Small intestine (tissue), 7 donors: ENCODE data around the gene MCTP1. TPM values are rescaled to one million over a fixed set of nuclear protein-coding genes. Genes with fewer than 3 reads are reported as not detected.
"Not testable (repeated sequence)": the region's sequence is repeated elsewhere in the genome, so short reads cannot be mapped to it uniquely, and the experiment has no call there.

Experiments used
- DNase-seq, 2 donors: peaks; one replicate each; pipeline versions ENCODE4 v3.0.0 to v3.0.0-alpha.2; 2013
- FAIRE-seq: peaks from 2 replicates; lab custom pipeline; 2012; peaks lifted over from hg19 to GRCh38; lab: Jason Lieb, UNC
- H3K27ac ChIP-seq, 3 donors: one replicate each; pipeline ENCODE4 v1.5.1; 2013; ENCODE audit warnings: low read length in 2 of 3, mild to moderate bottlenecking in 2 of 3, control low read depth in 1 of 3, inconsistent platforms in 1 of 3, low read depth in 1 of 3, moderate library complexity in 1 of 3
- H3K27me3 ChIP-seq, 3 donors: one replicate each; pipeline ENCODE4 v1.6.1; 2013; ENCODE audit warnings: low read length in 3 of 3, inconsistent platforms in 1 of 3; ENCODE audit not compliant: control insufficient read depth in 3 of 3, insufficient read depth in 3 of 3
- H3K36me3 ChIP-seq, 3 donors: one replicate each; pipeline ENCODE4 v1.6.1; 2013; ENCODE audit warnings: low read length in 3 of 3, inconsistent platforms in 1 of 3, low read depth in 1 of 3, mild to moderate bottlenecking in 1 of 3, moderate library complexity in 1 of 3; ENCODE audit not compliant: control insufficient read depth in 3 of 3, insufficient read depth in 2 of 3
- H3K4me1 ChIP-seq, 3 donors: one replicate each; pipeline ENCODE4 v1.6.1; 2013; ENCODE audit warnings: low read length in 2 of 3, inconsistent platforms in 1 of 3, low read depth in 1 of 3, mild to moderate bottlenecking in 1 of 3, moderate library complexity in 1 of 3; ENCODE audit not compliant: control insufficient read depth in 3 of 3, insufficient read depth in 2 of 3
- H3K4me3 ChIP-seq, 3 donors: one replicate each; pipeline ENCODE4 v1.5.1; 2013; ENCODE audit warnings: low read length in 3 of 3, control low read depth in 1 of 3, inconsistent platforms in 1 of 3, low read depth in 1 of 3, mild to moderate bottlenecking in 1 of 3, moderate library complexity in 1 of 3
- H3K9me3 ChIP-seq, 2 donors: one replicate each; pipeline ENCODE4 v1.6.1; 2013; ENCODE audit warnings: low read depth in 1 of 2, low read length in 1 of 2; ENCODE audit not compliant: control insufficient read depth in 2 of 2, insufficient read depth in 1 of 2
- WGBS, 3 donors: extraction: QIAGEN DNeasy Blood & Tissue Kit; methylation state at CpG; one replicate each; pipeline ENCODE4 v1.1.7; 2013; 5-methylcytosine and 5-hydroxymethylcytosine counted together
- polyA plus RNA-seq, 4 donors: library from polyadenylated mRNA; stranded (reverse) in 3 of 4; unstranded in 1 of 4; fragments of 200-250 nt in 3 of 4; fragments of 120-200 nt in 1 of 4; gene quantifications; one replicate each; pipeline versions ENCODE4 v1.2.1 to v1.2.3, GENCODE V29; 2013
- donor health status: healthy with polysubstance abuse.
- donor health status: control.
- donor health status: control.
- donor health status: Bipolar disorder and iron deficiency.
- donor health status: healthy.

MCTP1 gene
- polyA plus RNA-seq, 4 donors: 0.22 to 6.1 (median 2.3) TPM

- FAIRE-seq: no peak
- no peak overlapping the region for H3K27ac ChIP-seq
These were observed 63.7 kb downstream of the MCTP1 start for GRCh38 chr5:95221234-95221633.

GRCh38 chr5:95220381-95220780 lies 64.5 kb downstream of the MCTP1 start:
- Histone ChIP-seq H3K36me3 (no peaks in the 10 kb centered on the region), H3K27ac (no peak overlapping the region), H3K4me3 (no peak overlapping the region), H3K4me1 (no peaks in the 10 kb centered on the region), H3K9me3 (no peaks in the 10 kb centered on the region), H3K27me3 (no peaks in the 10 kb centered on the region)
- FAIRE-seq (no peak), DNase-seq (no peak)
- WGBS, 3 donors: 62 to 76% (median 73%) methylated on average over 1 of the region's 1 CpG

More at GRCh38 chr5:95221234-95221633, 63.7 kb downstream of the MCTP1 start:
- H3K36me3 ChIP-seq: no peaks in the 10 kb centered on the region
- no peaks in the 10 kb centered on the region for H3K4me1 ChIP-seq
- 80 to 97% (median 93%) methylated on average over 2 of the region's 2 CpGs for WGBS, 3 donors
- H3K9me3 ChIP-seq: no peaks in the 10 kb centered on the region
- DNase-seq: no peak
- H3K27me3 ChIP-seq: no peaks in the 10 kb centered on the region
- no peak overlapping the region for H3K4me3 ChIP-seq

- no peak for FAIRE-seq
These were observed 65.5 kb downstream of the MCTP1 start for GRCh38 chr5:95219411-95219810.

GRCh38 chr5:95217881-95218280 lies 67.0 kb downstream of the MCTP1 start:
- no peak for FAIRE-seq
- Histone ChIP-seq H3K27me3 (no peaks in the 10 kb centered on the region), H3K4me1 (no peaks in the 10 kb centered on the region), H3K27ac (no peak overlapping the region), H3K4me3 (no peak overlapping the region), H3K36me3 (no peaks in the 10 kb centered on the region), H3K9me3 (no peaks in the 10 kb centered on the region)
- WGBS, 3 donors: 76 to 95% (median 93%) methylated on average over 2 of the region's 2 CpGs
- DNase-seq: no peak

More at GRCh38 chr5:95219411-95219810, 65.5 kb downstream of the MCTP1 start:
- H3K4me3 ChIP-seq: no peak overlapping the region
- no peak overlapping the region for H3K27ac ChIP-seq
- WGBS, 3 donors: 68 to 91% (median 84%) methylated on average over 3 of the region's 3 CpGs
- H3K4me1 ChIP-seq: no peaks in the 10 kb centered on the region
- H3K27me3 ChIP-seq: no peaks in the 10 kb centered on the region
- DNase-seq: no peak
- H3K9me3 ChIP-seq: no peaks in the 10 kb centered on the region
- no peaks in the 10 kb centered on the region for H3K36me3 ChIP-seq

GRCh38 chr5:95217351-95217750 lies 67.5 kb downstream of the MCTP1 start:
- no peak for FAIRE-seq
- no peak for DNase-seq
- no peak overlapping the region for H3K27ac ChIP-seq
- no peaks in the 10 kb centered on the region for H3K9me3 ChIP-seq
- no peaks in the 10 kb centered on the region for H3K36me3 ChIP-seq
- H3K27me3 ChIP-seq: no peaks in the 10 kb centered on the region
- no peaks in the 10 kb centered on the region for H3K4me1 ChIP-seq
- no peak overlapping the region for H3K4me3 ChIP-seq
- WGBS, 3 donors: 76 to 77% (median 76%) methylated on average over 4 of the region's 4 CpGs

GRCh38 chr5:95216136-95216955 lies 68.5 kb downstream of the MCTP1 start:
- H3K36me3 ChIP-seq: no peaks in the 10 kb centered on the region
- H3K27me3 ChIP-seq: no peaks in the 10 kb centered on the region
- DNase-seq (no peak), FAIRE-seq (no peak)
- H3K9me3 ChIP-seq: no peaks in the 10 kb centered on the region
- no peak overlapping the region for H3K27ac ChIP-seq
- no peaks in the 10 kb centered on the region for H3K4me1 ChIP-seq
- 51 to 58% (median 51%) methylated on average over 4 of the region's 4 CpGs for WGBS, 3 donors
- H3K4me3 ChIP-seq: no peak overlapping the region

GRCh38 chr5:95207811-95208210 lies 77.1 kb downstream of the MCTP1 start:
- not testable (repeated sequence) for H3K9me3 ChIP-seq, H3K27ac ChIP-seq, H3K4me3 ChIP-seq, H3K4me1 ChIP-seq, FAIRE-seq, DNase-seq, H3K27me3 ChIP-seq, H3K36me3 ChIP-seq
- 82 to 87% (median 83%) methylated on average over 5 of the region's 5 CpGs for whole genome bisulfite sequencing, 3 donors

- Histone ChIP-seq H3K4me3 (no peak overlapping the region), H3K36me3 (no peaks in the 10 kb centered on the region), H3K27ac (no peak overlapping the region), H3K9me3 (no peaks in the 10 kb centered on the region), H3K27me3 (no peaks in the 10 kb centered on the region), H3K4me1 (no peaks in the 10 kb centered on the region)
- DNase-seq: no peak
- 86 to 89% (median 87%) methylated on average over 4 of the region's 4 CpGs for WGBS, 3 donors
- no peak for FAIRE-seq
These were observed 90.0 kb downstream of the MCTP1 start for GRCh38 chr5:95194856-95195255.
